ENCODE measurements around the gene RABL2A.
"Not testable (repeated sequence)": the region's sequence is repeated elsewhere in the genome, so short reads cannot be mapped to it uniquely, and the experiment has no call there.

- TF ChIP-seq CTCF (IDR thresholded peaks at IDR 0.05; ENCODE audit: low read depth, low read length); POLR2A (IDR thresholded peaks at IDR 0.05; ENCODE audit: extremely low read depth, insufficient read length); MAX (IDR thresholded peaks at IDR 0.05; ENCODE audit: low read depth, low read length); MYC (IDR thresholded peaks at IDR 0.05; ENCODE audit: low read depth, low read length): not testable (repeated sequence)
These were observed 9.2 kb downstream of the RABL2A start for GRCh38 chr2:113636226-113636625.
